GM21529 (cell line): ENCODE results near the gene PRDM16.

Experiments used
- ATAC-seq: cut with Tn5 transposase; IDR thresholded peaks from one replicate; pipeline ENCODE4 v1.9.1; 2021; ENCODE audit not compliant: unreplicated experiment

Gene PRDM16

GRCh38 chr1:3290915-3291314, 221.9 kb downstream of the PRDM16 start:
- no peak for ATAC-seq

GRCh38 chr1:3292051-3292722, 223.2 kb downstream of the PRDM16 start:
- ATAC-seq: no peak

- no peak for ATAC-seq
Observed at GRCh38 chr1:3292868-3293562, 224.0 kb downstream of the PRDM16 start.

GRCh38 chr1:3293563-3294080, 224.6 kb downstream of the PRDM16 start:
- no peak for ATAC-seq

GRCh38 chr1:3294450-3294849, 225.4 kb downstream of the PRDM16 start:
- no peak for ATAC-seq

GRCh38 chr1:3295846-3296245, 226.8 kb downstream of the PRDM16 start:
- no peak for ATAC-seq

- ATAC-seq: no peak
Observed at GRCh38 chr1:3296326-3296725, 227.3 kb downstream of the PRDM16 start.

- no peak for ATAC-seq
Observed at GRCh38 chr1:3296826-3297225, 227.8 kb downstream of the PRDM16 start.

GRCh38 chr1:3297756-3298155, 228.8 kb downstream of the PRDM16 start:
- ATAC-seq: no peak

- no peak for ATAC-seq
Observed at GRCh38 chr1:3298197-3298596, 229.2 kb downstream of the PRDM16 start.

GRCh38 chr1:3304246-3304645, 235.2 kb downstream of the PRDM16 start:
- ATAC-seq: no peak

GRCh38 chr1:3304692-3305091, 235.7 kb downstream of the PRDM16 start:
- ATAC-seq: no peak

GRCh38 chr1:3305156-3305555, 236.2 kb downstream of the PRDM16 start:
- ATAC-seq: no peak

GRCh38 chr1:3306583-3307291, 237.7 kb downstream of the PRDM16 start:
- ATAC-seq: no peak

- ATAC-seq: no peak
Observed at GRCh38 chr1:3307359-3307758, 238.4 kb downstream of the PRDM16 start.

GRCh38 chr1:3308053-3308452, 239.1 kb downstream of the PRDM16 start:
- ATAC-seq: no peak

- no peak for ATAC-seq
Observed at GRCh38 chr1:3310718-3311400, 241.9 kb downstream of the PRDM16 start.

GRCh38 chr1:3311711-3312110, 242.7 kb downstream of the PRDM16 start:
- no peak for ATAC-seq

GRCh38 chr1:3312310-3312897, 243.4 kb downstream of the PRDM16 start:
- ATAC-seq: no peak

- no peak for ATAC-seq
Observed at GRCh38 chr1:3312898-3313575, 244.0 kb downstream of the PRDM16 start.
